ENCODE data around the gene SEC16A.

DNA sequence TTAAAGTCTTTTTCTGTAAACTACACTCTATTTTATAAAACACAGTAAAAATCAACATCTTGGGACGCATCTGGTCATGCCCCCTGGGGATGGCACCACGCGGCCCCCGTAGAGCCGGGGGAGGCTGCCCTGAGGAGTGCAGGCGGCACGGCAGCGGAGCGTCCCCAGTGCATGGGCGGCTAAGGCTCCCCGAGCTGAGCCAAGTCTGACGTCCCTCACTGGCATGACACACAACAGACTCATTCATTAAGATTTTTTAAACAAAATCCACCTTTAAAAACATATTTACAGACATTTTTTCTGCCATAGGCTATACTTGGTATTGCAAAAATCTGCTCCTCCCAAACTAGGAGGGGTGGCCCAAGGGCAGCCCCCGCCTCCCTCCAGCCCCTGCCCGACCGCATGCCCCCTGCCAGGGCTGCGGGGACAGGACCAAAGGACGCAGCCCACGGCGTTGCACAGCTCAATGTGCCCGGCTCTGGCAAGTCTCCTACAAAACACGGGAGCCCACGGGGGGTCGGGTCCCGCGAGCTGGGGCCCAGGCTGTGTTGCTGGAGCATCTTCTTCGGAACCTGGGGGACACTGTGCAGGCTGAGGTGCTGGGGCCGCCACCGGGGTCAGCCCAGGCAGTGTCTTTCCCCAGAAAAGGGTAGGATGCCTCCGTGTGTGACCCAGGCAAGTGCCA lies 11.8 kb upstream of the SEC16A start:
- no peak for TF ChIP-seq POLR2AphosphoS5 (IDR thresholded peaks at IDR 0.05; ENCODE audit: insufficient read depth, low read depth, low read length)
- TF ChIP-seq GATA2 (IDR thresholded peaks at IDR 0.05; ENCODE audit: insufficient read depth, insufficient read length, low read depth, low read length), result no peak
- TF ChIP-seq, protein P1, sequence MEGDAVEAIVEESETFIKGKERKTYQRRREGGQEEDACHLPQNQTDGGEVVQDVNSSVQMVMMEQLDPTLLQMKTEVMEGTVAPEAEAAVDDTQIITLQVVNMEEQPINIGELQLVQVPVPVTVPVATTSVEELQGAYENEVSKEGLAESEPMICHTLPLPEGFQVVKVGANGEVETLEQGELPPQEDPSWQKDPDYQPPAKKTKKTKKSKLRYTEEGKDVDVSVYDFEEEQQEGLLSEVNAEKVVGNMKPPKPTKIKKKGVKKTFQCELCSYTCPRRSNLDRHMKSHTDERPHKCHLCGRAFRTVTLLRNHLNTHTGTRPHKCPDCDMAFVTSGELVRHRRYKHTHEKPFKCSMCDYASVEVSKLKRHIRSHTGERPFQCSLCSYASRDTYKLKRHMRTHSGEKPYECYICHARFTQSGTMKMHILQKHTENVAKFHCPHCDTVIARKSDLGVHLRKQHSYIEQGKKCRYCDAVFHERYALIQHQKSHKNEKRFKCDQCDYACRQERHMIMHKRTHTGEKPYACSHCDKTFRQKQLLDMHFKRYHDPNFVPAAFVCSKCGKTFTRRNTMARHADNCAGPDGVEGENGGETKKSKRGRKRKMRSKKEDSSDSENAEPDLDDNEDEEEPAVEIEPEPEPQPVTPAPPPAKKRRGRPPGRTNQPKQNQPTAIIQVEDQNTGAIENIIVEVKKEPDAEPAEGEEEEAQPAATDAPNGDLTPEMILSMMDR (IDR thresholded peaks at IDR 0.05; ENCODE audit: extremely low read depth in 1 of 2, insufficient read depth in 1 of 2, low read depth in 1 of 2, low read length in 2 of 2), result no peak
- TF ChIP-seq, protein P2, sequence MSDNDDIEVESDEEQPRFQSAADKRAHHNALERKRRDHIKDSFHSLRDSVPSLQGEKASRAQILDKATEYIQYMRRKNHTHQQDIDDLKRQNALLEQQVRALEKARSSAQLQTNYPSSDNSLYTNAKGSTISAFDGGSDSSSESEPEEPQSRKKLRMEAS (IDR thresholded peaks at IDR 0.05; ENCODE audit: insufficient read depth, insufficient read length), result no peak
- TF ChIP-seq POLR2A (IDR thresholded peaks at IDR 0.05; ENCODE audit: low read depth, low read length), result no peak

Data from endothelial cell of umbilical vein (primary cell).